ENCODE measurements around the gene CHI3L2. TPM values are rescaled to one million over a fixed set of nuclear protein-coding genes. Genes with fewer than 3 reads are reported as not detected.

Gene CHI3L2
- total and polyA plus RNA-seq, 2 of the 13 experiments (the other 11 are each of a cell fraction or from before 2014, with no cell fraction given), result 0.46 to 1.7 TPM

GRCh38 chr1:111247125-111247838 is 19.8 kb downstream of the CHI3L2 start (continued):
- peak; percentile 26; the same call in 1 of the 2 replicates for TF ChIP-seq ARID4A (CRISPR knock-in tag; IDR thresholded peaks at IDR 0.05; ENCODE audit: borderline replicate concordance)
- no peak for TF ChIP-seq HIVEP1 (CRISPR knock-in tag; IDR thresholded peaks at IDR 0.05)
- TF ChIP-seq ZNF512B (CRISPR knock-in tag; IDR thresholded peaks at IDR 0.05; ENCODE audit: borderline replicate concordance), result no peak
- no peak for TF ChIP-seq TBX3 (IDR thresholded peaks at IDR 0.05; ENCODE audit: borderline replicate concordance)
- no peak for TF ChIP-seq LCORL (IDR thresholded peaks at IDR 0.05)
- TF ChIP-seq LCORL (CRISPR knock-in tag; IDR thresholded peaks at IDR 0.05), result peak; percentile 91
- peak; percentile 69; the same call in 1 of the 2 replicates for TF ChIP-seq MEF2D (CRISPR knock-in tag; IDR thresholded peaks at IDR 0.05)
- no peak for TF ChIP-seq ZNF225 (CRISPR knock-in tag; IDR thresholded peaks at IDR 0.05)
- TF ChIP-seq, protein P1, sequence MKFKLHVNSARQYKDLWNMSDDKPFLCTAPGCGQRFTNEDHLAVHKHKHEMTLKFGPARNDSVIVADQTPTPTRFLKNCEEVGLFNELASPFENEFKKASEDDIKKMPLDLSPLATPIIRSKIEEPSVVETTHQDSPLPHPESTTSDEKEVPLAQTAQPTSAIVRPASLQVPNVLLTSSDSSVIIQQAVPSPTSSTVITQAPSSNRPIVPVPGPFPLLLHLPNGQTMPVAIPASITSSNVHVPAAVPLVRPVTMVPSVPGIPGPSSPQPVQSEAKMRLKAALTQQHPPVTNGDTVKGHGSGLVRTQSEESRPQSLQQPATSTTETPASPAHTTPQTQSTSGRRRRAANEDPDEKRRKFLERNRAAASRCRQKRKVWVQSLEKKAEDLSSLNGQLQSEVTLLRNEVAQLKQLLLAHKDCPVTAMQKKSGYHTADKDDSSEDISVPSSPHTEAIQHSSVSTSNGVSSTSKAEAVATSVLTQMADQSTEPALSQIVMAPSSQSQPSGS (CRISPR knock-in tag; IDR thresholded peaks at IDR 0.05), result 0 out of 2 replicates have a peak, but pooled peaks have one; percentile 23
- no peak for TF ChIP-seq ZNF75D (CRISPR knock-in tag; IDR thresholded peaks at IDR 0.05; ENCODE audit: borderline replicate concordance)
- peak; percentile 91 for TF ChIP-seq BCL6 (CRISPR knock-in tag; IDR thresholded peaks at IDR 0.05)
- TF ChIP-seq, protein P2, sequence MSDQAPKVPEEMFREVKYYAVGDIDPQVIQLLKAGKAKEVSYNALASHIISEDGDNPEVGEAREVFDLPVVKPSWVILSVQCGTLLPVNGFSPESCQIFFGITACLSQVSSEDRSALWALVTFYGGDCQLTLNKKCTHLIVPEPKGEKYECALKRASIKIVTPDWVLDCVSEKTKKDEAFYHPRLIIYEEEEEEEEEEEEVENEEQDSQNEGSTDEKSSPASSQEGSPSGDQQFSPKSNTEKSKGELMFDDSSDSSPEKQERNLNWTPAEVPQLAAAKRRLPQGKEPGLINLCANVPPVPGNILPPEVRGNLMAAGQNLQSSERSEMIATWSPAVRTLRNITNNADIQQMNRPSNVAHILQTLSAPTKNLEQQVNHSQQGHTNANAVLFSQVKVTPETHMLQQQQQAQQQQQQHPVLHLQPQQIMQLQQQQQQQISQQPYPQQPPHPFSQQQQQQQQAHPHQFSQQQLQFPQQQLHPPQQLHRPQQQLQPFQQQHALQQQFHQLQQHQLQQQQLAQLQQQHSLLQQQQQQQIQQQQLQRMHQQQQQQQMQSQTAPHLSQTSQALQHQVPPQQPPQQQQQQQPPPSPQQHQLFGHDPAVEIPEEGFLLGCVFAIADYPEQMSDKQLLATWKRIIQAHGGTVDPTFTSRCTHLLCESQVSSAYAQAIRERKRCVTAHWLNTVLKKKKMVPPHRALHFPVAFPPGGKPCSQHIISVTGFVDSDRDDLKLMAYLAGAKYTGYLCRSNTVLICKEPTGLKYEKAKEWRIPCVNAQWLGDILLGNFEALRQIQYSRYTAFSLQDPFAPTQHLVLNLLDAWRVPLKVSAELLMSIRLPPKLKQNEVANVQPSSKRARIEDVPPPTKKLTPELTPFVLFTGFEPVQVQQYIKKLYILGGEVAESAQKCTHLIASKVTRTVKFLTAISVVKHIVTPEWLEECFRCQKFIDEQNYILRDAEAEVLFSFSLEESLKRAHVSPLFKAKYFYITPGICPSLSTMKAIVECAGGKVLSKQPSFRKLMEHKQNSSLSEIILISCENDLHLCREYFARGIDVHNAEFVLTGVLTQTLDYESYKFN (CRISPR knock-in tag; conservative IDR thresholded peaks at IDR 0.05), result peak; percentile 77
- 0 out of 2 replicates have a peak, but pooled peaks have one; percentile 24 for TF ChIP-seq NFIC (IDR thresholded peaks at IDR 0.05; ENCODE audit: low read length)
- TF ChIP-seq ZNF335 (CRISPR knock-in tag; IDR thresholded peaks at IDR 0.05), result no peak
- TF ChIP-seq DPF2 (CRISPR knock-in tag; IDR thresholded peaks at IDR 0.05; ENCODE audit: borderline replicate concordance, low read depth), result 0 out of 2 replicates have a peak, but pooled peaks have one; percentile 30
- TF ChIP-seq CHCHD3 (CRISPR knock-in tag; IDR thresholded peaks at IDR 0.05), result no peak
- TF ChIP-seq MED1 (CRISPR knock-in tag; IDR thresholded peaks at IDR 0.05), result peak; percentile 87
- TF ChIP-seq ERF (CRISPR knock-in tag; IDR thresholded peaks at IDR 0.05), result peak; percentile 17; the same call in 1 of the 2 replicates

Data from HepG2 (cell line).